K562 (cell line): ENCODE measurements around the gene RABL6. TPM values are rescaled to one million over a fixed set of nuclear protein-coding genes. Genes with fewer than 3 reads are reported as not detected.

Source experiments
- MGA ChIP-seq: fragments of 450-650 bp; IDR thresholded peaks from 2 replicates; pipeline ENCODE4 v1.6.1; 2016; ENCODE audit warnings: mild to moderate bottlenecking, moderate library complexity
- PPARD ChIP-seq: fragments of 250-450 bp; sonication (Bioruptor Pico); IDR thresholded peaks from 2 replicates; pipeline ENCODE4 v1.8.0; 2022; ENCODE audit warnings: inconsistent platforms, mild to moderate bottlenecking, moderate library complexity
- polyA plus RNA-seq, 8 experiments: library from polyadenylated mRNA; depleted of rRNA in 4 of 8; stranded (reverse) in 5 of 8; unstranded in 3 of 8; fragments of >200 nt; fragmentation: Nextera tagmentation in 2 of 8; fragmentation: Illumina TruSeq in 1 of 8; extraction: Ambion mirVana in 2 of 8; extraction: Trizol in 1 of 8; gene quantifications; 2 replicates each; pipeline versions ENCODE4 v1.2.1 to v1.2.3, GENCODE V29; 2011 to 2014; ENCODE audit warnings: inconsistent platforms in 1 of 8, missing spikeins in 1 of 8
- total RNA-seq, 7 experiments: library from RNA; depleted of rRNA in 6 of 7; stranded (reverse); fragments of >200 nt in 6 of 7; fragmentation: Illumina TruSeq in 2 of 7; extraction: Trizol in 2 of 7; gene quantifications; 2 replicates each; pipeline versions ENCODE4 v1.2.1 to v1.2.3, GENCODE V29; 2011 to 2021; ENCODE audit warnings: low replicate concordance in 1 of 7

RABL6 gene
- total and polyA plus RNA-seq, 9 of the 15 experiments (the other 6 are each of a cell fraction or from before 2014, with no cell fraction given) = 5.6 to 181 (median 84.5) TPM

- TF ChIP-seq MGA = no peak
- no peak for TF ChIP-seq PPARD (CRISPR knock-in tag)
These were observed 16.9 kb downstream of the RABL6 start (continued) for GRCh38 chr9:136824496-136825225.
